ENCODE results near the gene CRIP3. TPM values are rescaled to one million over a fixed set of nuclear protein-coding genes. Genes with fewer than 3 reads are reported as not detected.

Gene CRIP3
- total and polyA plus RNA-seq, 2 of the 8 experiments (the other 6 are each of a cell fraction or from before 2014, with no cell fraction given): 34.0 to 46.3 TPM

- Histone ChIP-seq H3K9ac (replicated peaks in 1 of 4; ENCODE audit: extremely low read depth in 1 of 4, low read depth in 3 of 4, low read length in 3 of 4) (no peak overlapping the region), H4K5ac (ENCODE audit: insufficient read length, low read depth, low read length) (no peak overlapping the region), H3K79me2 (ENCODE audit: control insufficient read depth in 1 of 2, insufficient read depth in 2 of 2, low read length in 2 of 2) (no peaks in the 10 kb centered on the region), H3K23ac (ENCODE audit: insufficient read length) (no peak overlapping the region), H3K27ac (ENCODE audit: low read depth, low read length) (no peak overlapping the region), H3K36me3 (ENCODE audit: control insufficient read depth in 2 of 4, insufficient read depth in 4 of 4, low read length in 3 of 4) (peaks cover 2 to 17% (median 10%) of the 10 kb centered on the region in 4 experiments; a peak in 6 of 8 replicates), H3K4ac (replicated peaks; ENCODE audit: insufficient read length, low read depth, low read length) (no peak overlapping the region), H2BK15ac (ENCODE audit: low read length) (no peak overlapping the region), H2BK5ac (ENCODE audit: low read depth, low read length) (no peak overlapping the region), H4K91ac (replicated peaks; ENCODE audit: insufficient read length, low read length) (no peak overlapping the region), H2BK20ac (ENCODE audit: low read length) (no peak overlapping the region), H3K4me2 (ENCODE audit: insufficient read depth in 1 of 2, low read depth in 2 of 2, low read length in 2 of 2) (no peak overlapping the region), H3K4me3 (ENCODE audit: extremely low read depth in 1 of 4, insufficient read depth in 2 of 4, low read depth in 3 of 4, low read length in 4 of 4) (no peak overlapping the region), H2BK120ac (replicated peaks; ENCODE audit: low read depth, low read length) (no peak overlapping the region), H2AK5ac (ENCODE audit: low read depth, low read length) (no peak overlapping the region), H3K23me2 (ENCODE audit: low read depth, low read length) (no peaks in the 10 kb centered on the region), H4K8ac (ENCODE audit: extremely low read depth, insufficient read depth, low read length) (no peak overlapping the region), H3K18ac (ENCODE audit: extremely low read depth, low read length) (no peak overlapping the region), H4K20me1 (replicated peaks in 1 of 2; ENCODE audit: control insufficient read depth in 1 of 2, insufficient read depth in 2 of 2, low read length in 2 of 2) (no peaks in the 10 kb centered on the region), H3K56ac (replicated peaks; ENCODE audit: insufficient read length, low read depth, low read length) (no peak overlapping the region), H3K79me1 (ENCODE audit: low read depth, low read length) (no peaks in the 10 kb centered on the region), H2AFZ (ENCODE audit: low read length) (no peak overlapping the region), H3K27me3 (replicated peaks in 1 of 4; ENCODE audit: control insufficient read depth in 3 of 4, extremely low read depth in 1 of 4, insufficient read depth in 3 of 4, low read length in 3 of 4) (no peaks in the 10 kb centered on the region), H3K4me1 (replicated peaks in 1 of 4; ENCODE audit: control insufficient read depth in 3 of 4, insufficient read depth in 4 of 4, low read length in 3 of 4) (no peaks in the 10 kb centered on the region; a peak in 1 of 7 replicates), H3K9me3 (ENCODE audit: insufficient read depth in 2 of 2, low read depth in 1 of 2, low read length in 1 of 2) (peaks cover 0 to 6% of the 10 kb centered on the region in 2 experiments; a peak in 1 of 4 replicates), H2BK12ac (ENCODE audit: low read depth, low read length) (no peak overlapping the region), H3K14ac (ENCODE audit: insufficient read length) (no peak overlapping the region)
- 92% methylated on average over 3 of the region's 3 CpGs; no CpG with 5 or more reads in 1 of the 2 experiments for WGBS, 2 experiments (ENCODE audit: extremely low coverage in 1 of 2, insufficient coverage in 1 of 2, insufficient read length in 1 of 2, insufficient replicate concordance in 2 of 2, low coverage in 1 of 2, low lambda C conversion rate in 2 of 2, missing lambda C conversion rate in 1 of 2)
- DNase-seq (ENCODE audit: low read depth in 1 of 2, low spot score in 2 of 2) (no peak), FAIRE-seq (no peak)
- POLR2A ChIA-PET (ENCODE audit: partially characterized antibody): interaction anchor here (0.6 to 0.9 kb wide), 2 partner anchors 22 to 295 kb away, joined by 3 read pairs; no protein-coding TSS in a partner anchor
- CTCF ChIA-PET (ENCODE audit: partially characterized antibody): interaction anchor here (0.7 to 5.4 kb wide), 27 partner anchors 8 to 182 kb away, joined by 3 to 78 read pairs (median 5); partner anchors contain the start of gene CRIP3
- TF ChIP-seq SP2 (IDR thresholded peaks at IDR 0.05; ENCODE audit: low read length) (no peak), NANOG (IDR thresholded peaks at IDR 0.05; ENCODE audit: insufficient read depth, low read depth, low read length, poor library complexity, severe bottlenecking) (no peak), YY1 (IDR thresholded peaks at IDR 0.05; ENCODE audit: low read depth, low read length) (no peak), CEBPB (IDR thresholded peaks at IDR 0.05; ENCODE audit: low read depth, low read length) (no peak), HDAC6 (IDR thresholded peaks at IDR 0.05; ENCODE audit: low read depth, low read length) (no peak), JUN (IDR thresholded peaks at IDR 0.05; ENCODE audit: low read depth, low read length) (no peak), TEAD4 (IDR thresholded peaks at IDR 0.05; ENCODE audit: low read depth, low read length) (no peak), RNF2 (IDR thresholded peaks at IDR 0.05; ENCODE audit: borderline replicate concordance, low read depth, low read length, missing control alignments, poor library complexity, severe bottlenecking) (no peak), SIN3A (conservative IDR thresholded peaks at IDR 0.05 in 1 of 2, IDR thresholded peaks at IDR 0.05 in 1 of 2; ENCODE audit: low read depth in 1 of 2, low read length in 2 of 2) (no peak)
- TF ChIP-seq, protein P1, sequence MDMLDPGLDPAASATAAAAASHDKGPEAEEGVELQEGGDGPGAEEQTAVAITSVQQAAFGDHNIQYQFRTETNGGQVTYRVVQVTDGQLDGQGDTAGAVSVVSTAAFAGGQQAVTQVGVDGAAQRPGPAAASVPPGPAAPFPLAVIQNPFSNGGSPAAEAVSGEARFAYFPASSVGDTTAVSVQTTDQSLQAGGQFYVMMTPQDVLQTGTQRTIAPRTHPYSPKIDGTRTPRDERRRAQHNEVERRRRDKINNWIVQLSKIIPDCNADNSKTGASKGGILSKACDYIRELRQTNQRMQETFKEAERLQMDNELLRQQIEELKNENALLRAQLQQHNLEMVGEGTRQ (IDR thresholded peaks at IDR 0.05; ENCODE audit: low read length): no peak
Observed at GRCh38 chr6:43335469-43335868, 26.8 kb upstream of the CRIP3 start.
